HEK293 (cell line): ENCODE measurements around the gene NPC2.
A peak's percentile ranks its signal among the peaks of the same experiment; 100 is the strongest.

Experiments
- HOXA7 ChIP-seq: sonication (generic); formaldehyde crosslinking; IDR thresholded peaks from 2 replicates; pipeline ENCODE4 v1.8.1; 2022; ENCODE audit warnings: missing genetic modification reagents, borderline replicate concordance
- REPIN1 ChIP-seq: fragments of 450-650 bp; formaldehyde crosslinking; IDR thresholded peaks from 2 replicates; pipeline ENCODE4 v1.5.1; 2017; ENCODE audit warnings: missing biosample characterization, missing genetic modification characterization, low read depth
- SCRT1 ChIP-seq: fragments of 450-650 bp; formaldehyde crosslinking; IDR thresholded peaks from 2 replicates; pipeline ENCODE4 v1.5.1; 2016; ENCODE audit warnings: missing biosample characterization, missing genetic modification characterization, borderline replicate concordance
- SCRT2 ChIP-seq: fragments of 450-650 bp; formaldehyde crosslinking; IDR thresholded peaks from 2 replicates; pipeline ENCODE4 v1.5.1; 2016; ENCODE audit warnings: missing biosample characterization, missing genetic modification characterization
- SP2 ChIP-seq: fragments of 450-650 bp; formaldehyde crosslinking; IDR thresholded peaks from 2 replicates; pipeline ENCODE4 v1.5.1; 2016; ENCODE audit warnings: missing biosample characterization, missing genetic modification characterization
- ZBTB17 ChIP-seq: fragments of 450-650 bp; formaldehyde crosslinking; IDR thresholded peaks from 2 replicates; pipeline ENCODE4 v1.5.1; 2016; ENCODE audit warnings: missing biosample characterization, missing genetic modification characterization
- ZBTB20 ChIP-seq: fragments of 450-650 bp; formaldehyde crosslinking; IDR thresholded peaks from 2 replicates; pipeline ENCODE4 v1.5.1; 2016; ENCODE audit warnings: missing biosample characterization, missing genetic modification characterization
- ZBTB7A ChIP-seq: fragments of 450-650 bp; formaldehyde crosslinking; IDR thresholded peaks from 2 replicates; pipeline ENCODE4 v1.5.1; 2016; ENCODE audit warnings: low read depth, missing biosample characterization, missing genetic modification characterization
- ZBTB8A ChIP-seq: fragments of 450-650 bp; formaldehyde crosslinking; IDR thresholded peaks from 2 replicates; pipeline ENCODE4 v1.5.1; 2016; ENCODE audit warnings: missing biosample characterization, missing genetic modification characterization
- ZNF148 ChIP-seq: fragments of 450-650 bp; formaldehyde crosslinking; IDR thresholded peaks from 2 replicates; pipeline ENCODE4 v1.5.0; 2017; ENCODE audit warnings: missing biosample characterization, missing genetic modification characterization, borderline replicate concordance
- ZNF157 ChIP-seq: fragments of 450-650 bp; formaldehyde crosslinking; IDR thresholded peaks from 2 replicates; pipeline ENCODE4 v1.5.1; 2016; ENCODE audit warnings: missing biosample characterization, missing genetic modification characterization
- ZNF184 ChIP-seq: fragments of 450-650 bp; IDR thresholded peaks from 2 replicates; pipeline ENCODE4 v1.5.1; 2018; ENCODE audit warnings: missing biosample characterization, mild to moderate bottlenecking, missing genetic modification characterization
- ZNF214 ChIP-seq: fragments of 450-650 bp; formaldehyde crosslinking; IDR thresholded peaks from 2 replicates; pipeline ENCODE4 v1.5.1; 2017; ENCODE audit warnings: missing biosample characterization, mild to moderate bottlenecking, missing genetic modification characterization, borderline replicate concordance
- ZNF266 ChIP-seq: fragments of 450-650 bp; formaldehyde crosslinking; IDR thresholded peaks from 2 replicates; pipeline ENCODE4 v1.5.1; 2016; ENCODE audit warnings: missing biosample characterization, missing genetic modification characterization, low read depth
- ZNF302 ChIP-seq: fragments of 450-650 bp; formaldehyde crosslinking; IDR thresholded peaks from 2 replicates; pipeline ENCODE4 v1.5.1; 2016; ENCODE audit warnings: missing biosample characterization, missing genetic modification characterization, low read depth
- ZNF416 ChIP-seq: fragments of 450-650 bp; formaldehyde crosslinking; IDR thresholded peaks from 2 replicates; pipeline ENCODE4 v1.5.1; 2016; ENCODE audit warnings: missing biosample characterization, missing genetic modification characterization
- ZNF501 ChIP-seq: fragments of 450-650 bp; formaldehyde crosslinking; IDR thresholded peaks from 2 replicates; pipeline ENCODE4 v1.5.1; 2016; ENCODE audit warnings: missing biosample characterization, missing genetic modification characterization
- ZNF530 ChIP-seq: fragments of 450-650 bp; formaldehyde crosslinking; IDR thresholded peaks from 2 replicates; pipeline ENCODE4 v1.5.1; 2016; ENCODE audit warnings: low read depth, missing biosample characterization, missing genetic modification characterization
- ZNF621 ChIP-seq: fragments of 450-650 bp; formaldehyde crosslinking; IDR thresholded peaks from 2 replicates; pipeline ENCODE4 v1.5.1; 2017; ENCODE audit warnings: missing biosample characterization, missing genetic modification characterization
- ZNF660 ChIP-seq: fragments of 450-650 bp; IDR thresholded peaks from 2 replicates; pipeline ENCODE4 v1.5.1; 2018; ENCODE audit warnings: missing biosample characterization, mild to moderate bottlenecking, missing genetic modification characterization
- ZNF664 ChIP-seq: fragments of 450-650 bp; formaldehyde crosslinking; IDR thresholded peaks from 2 replicates; pipeline ENCODE4 v1.5.1; 2016; ENCODE audit warnings: missing biosample characterization, missing genetic modification characterization
- ZNF670 ChIP-seq: fragments of 450-650 bp; formaldehyde crosslinking; IDR thresholded peaks from 2 replicates; pipeline ENCODE4 v1.5.1; 2016; ENCODE audit warnings: missing biosample characterization, missing genetic modification characterization, low read depth
- ZNF677 ChIP-seq: fragments of 450-650 bp; IDR thresholded peaks from 2 replicates; pipeline ENCODE4 v1.5.0; 2018; ENCODE audit warnings: missing biosample characterization, mild to moderate bottlenecking, missing genetic modification characterization, moderate library complexity
- ZNF837 ChIP-seq: fragments of 450-650 bp; formaldehyde crosslinking; IDR thresholded peaks from 2 replicates; pipeline ENCODE4 v1.5.1; 2016; ENCODE audit warnings: missing biosample characterization, missing genetic modification characterization
- TF ChIP-seq, protein P1 (sequence below): fragments of 450-650 bp; formaldehyde crosslinking; IDR thresholded peaks from 2 replicates; pipeline ENCODE4 v1.5.1; 2016; ENCODE audit warnings: missing biosample characterization, missing genetic modification characterization
- TF ChIP-seq, protein P2 (sequence below): fragments of 450-650 bp; formaldehyde crosslinking; IDR thresholded peaks from 2 replicates; pipeline ENCODE4 v1.5.1; 2016; ENCODE audit warnings: missing biosample characterization, missing genetic modification characterization
- TF ChIP-seq, protein P3 (sequence below): fragments of 450-650 bp; IDR thresholded peaks from 2 replicates; pipeline ENCODE4 v1.5.1; 2018; ENCODE audit warnings: missing biosample characterization, missing genetic modification characterization
- TF ChIP-seq, protein P4 (sequence below): fragments of 450-650 bp; formaldehyde crosslinking; IDR thresholded peaks from 2 replicates; pipeline ENCODE4 v1.5.1; 2016; ENCODE audit warnings: missing biosample characterization, missing genetic modification characterization
- TF ChIP-seq, protein P5 (sequence below): fragments of 450-650 bp; formaldehyde crosslinking; IDR thresholded peaks from 2 replicates; pipeline ENCODE4 v1.5.1; 2016; ENCODE audit warnings: missing biosample characterization, missing genetic modification characterization

The NPC2 gene

GRCh38 chr14:74491956-74492775 is 939 bp downstream of the NPC2 start (continued):
- TF ChIP-seq, protein P1, sequence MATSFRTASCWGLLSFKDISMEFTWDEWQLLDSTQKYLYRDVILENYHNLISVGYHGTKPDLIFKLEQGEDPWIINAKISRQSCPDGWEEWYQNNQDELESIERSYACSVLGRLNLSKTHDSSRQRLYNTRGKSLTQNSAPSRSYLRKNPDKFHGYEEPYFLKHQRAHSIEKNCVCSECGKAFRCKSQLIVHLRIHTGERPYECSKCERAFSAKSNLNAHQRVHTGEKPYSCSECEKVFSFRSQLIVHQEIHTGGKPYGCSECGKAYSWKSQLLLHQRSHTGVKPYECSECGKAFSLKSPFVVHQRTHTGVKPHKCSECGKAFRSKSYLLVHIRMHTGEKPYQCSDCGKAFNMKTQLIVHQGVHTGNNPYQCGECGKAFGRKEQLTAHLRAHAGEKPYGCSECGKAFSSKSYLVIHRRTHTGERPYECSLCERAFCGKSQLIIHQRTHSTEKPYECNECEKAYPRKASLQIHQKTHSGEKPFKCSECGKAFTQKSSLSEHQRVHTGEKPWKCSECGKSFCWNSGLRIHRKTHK (tag by site-specific recombination): no peak
- no peak for TF ChIP-seq REPIN1 (tag by site-specific recombination)
- no peak for TF ChIP-seq ZNF266 (tag by site-specific recombination)
- TF ChIP-seq ZNF214 (tag by site-specific recombination): no peak
- peak; percentile 15; the same call in 1 of the 2 replicates for TF ChIP-seq ZBTB20 (tag by site-specific recombination)
- TF ChIP-seq ZNF416 (tag by site-specific recombination): no peak
- TF ChIP-seq ZBTB7A (tag by site-specific recombination): no peak
- TF ChIP-seq ZNF157: no peak
- TF ChIP-seq ZNF148 (tag by site-specific recombination): no peak
- TF ChIP-seq SP2 (tag by site-specific recombination): 0 out of 2 replicates have a peak, but pooled peaks have one; percentile 8
- no peak for TF ChIP-seq HOXA7 (CRISPR knock-in tag)
- TF ChIP-seq ZBTB8A (tag by site-specific recombination): no peak
- no peak for TF ChIP-seq ZNF302
- peak; percentile 96 for TF ChIP-seq ZBTB17 (tag by site-specific recombination)
- TF ChIP-seq, protein P2, sequence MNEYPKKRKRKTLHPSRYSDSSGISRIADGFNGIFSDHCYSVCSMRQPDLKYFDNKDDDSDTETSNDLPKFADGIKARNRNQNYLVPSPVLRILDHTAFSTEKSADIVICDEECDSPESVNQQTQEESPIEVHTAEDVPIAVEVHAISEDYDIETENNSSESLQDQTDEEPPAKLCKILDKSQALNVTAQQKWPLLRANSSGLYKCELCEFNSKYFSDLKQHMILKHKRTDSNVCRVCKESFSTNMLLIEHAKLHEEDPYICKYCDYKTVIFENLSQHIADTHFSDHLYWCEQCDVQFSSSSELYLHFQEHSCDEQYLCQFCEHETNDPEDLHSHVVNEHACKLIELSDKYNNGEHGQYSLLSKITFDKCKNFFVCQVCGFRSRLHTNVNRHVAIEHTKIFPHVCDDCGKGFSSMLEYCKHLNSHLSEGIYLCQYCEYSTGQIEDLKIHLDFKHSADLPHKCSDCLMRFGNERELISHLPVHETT (tag by site-specific recombination): no peak
- TF ChIP-seq ZNF621: no peak
- no peak for TF ChIP-seq ZNF670 (tag by site-specific recombination)
- TF ChIP-seq, protein P3, sequence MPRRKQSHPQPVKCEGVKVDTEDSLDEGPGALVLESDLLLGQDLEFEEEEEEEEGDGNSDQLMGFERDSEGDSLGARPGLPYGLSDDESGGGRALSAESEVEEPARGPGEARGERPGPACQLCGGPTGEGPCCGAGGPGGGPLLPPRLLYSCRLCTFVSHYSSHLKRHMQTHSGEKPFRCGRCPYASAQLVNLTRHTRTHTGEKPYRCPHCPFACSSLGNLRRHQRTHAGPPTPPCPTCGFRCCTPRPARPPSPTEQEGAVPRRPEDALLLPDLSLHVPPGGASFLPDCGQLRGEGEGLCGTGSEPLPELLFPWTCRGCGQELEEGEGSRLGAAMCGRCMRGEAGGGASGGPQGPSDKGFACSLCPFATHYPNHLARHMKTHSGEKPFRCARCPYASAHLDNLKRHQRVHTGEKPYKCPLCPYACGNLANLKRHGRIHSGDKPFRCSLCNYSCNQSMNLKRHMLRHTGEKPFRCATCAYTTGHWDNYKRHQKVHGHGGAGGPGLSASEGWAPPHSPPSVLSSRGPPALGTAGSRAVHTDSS (tag by site-specific recombination): no peak
- TF ChIP-seq ZNF664: no peak
- 0 out of 2 replicates have a peak, but pooled peaks have one; percentile 60 for TF ChIP-seq ZNF501
- no peak for TF ChIP-seq ZNF184 (tag by site-specific recombination)
- TF ChIP-seq, protein P4, sequence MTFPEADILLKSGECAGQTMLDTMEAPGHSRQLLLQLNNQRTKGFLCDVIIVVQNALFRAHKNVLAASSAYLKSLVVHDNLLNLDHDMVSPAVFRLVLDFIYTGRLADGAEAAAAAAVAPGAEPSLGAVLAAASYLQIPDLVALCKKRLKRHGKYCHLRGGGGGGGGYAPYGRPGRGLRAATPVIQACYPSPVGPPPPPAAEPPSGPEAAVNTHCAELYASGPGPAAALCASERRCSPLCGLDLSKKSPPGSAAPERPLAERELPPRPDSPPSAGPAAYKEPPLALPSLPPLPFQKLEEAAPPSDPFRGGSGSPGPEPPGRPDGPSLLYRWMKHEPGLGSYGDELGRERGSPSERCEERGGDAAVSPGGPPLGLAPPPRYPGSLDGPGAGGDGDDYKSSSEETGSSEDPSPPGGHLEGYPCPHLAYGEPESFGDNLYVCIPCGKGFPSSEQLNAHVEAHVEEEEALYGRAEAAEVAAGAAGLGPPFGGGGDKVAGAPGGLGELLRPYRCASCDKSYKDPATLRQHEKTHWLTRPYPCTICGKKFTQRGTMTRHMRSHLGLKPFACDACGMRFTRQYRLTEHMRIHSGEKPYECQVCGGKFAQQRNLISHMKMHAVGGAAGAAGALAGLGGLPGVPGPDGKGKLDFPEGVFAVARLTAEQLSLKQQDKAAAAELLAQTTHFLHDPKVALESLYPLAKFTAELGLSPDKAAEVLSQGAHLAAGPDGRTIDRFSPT (tag by site-specific recombination): no peak
- peak; percentile 91 for TF ChIP-seq SCRT2 (tag by site-specific recombination)
- TF ChIP-seq ZNF837 (tag by site-specific recombination): no peak
- no peak for TF ChIP-seq ZNF677
- no peak for TF ChIP-seq ZNF530 (tag by site-specific recombination)
- TF ChIP-seq, protein P5, sequence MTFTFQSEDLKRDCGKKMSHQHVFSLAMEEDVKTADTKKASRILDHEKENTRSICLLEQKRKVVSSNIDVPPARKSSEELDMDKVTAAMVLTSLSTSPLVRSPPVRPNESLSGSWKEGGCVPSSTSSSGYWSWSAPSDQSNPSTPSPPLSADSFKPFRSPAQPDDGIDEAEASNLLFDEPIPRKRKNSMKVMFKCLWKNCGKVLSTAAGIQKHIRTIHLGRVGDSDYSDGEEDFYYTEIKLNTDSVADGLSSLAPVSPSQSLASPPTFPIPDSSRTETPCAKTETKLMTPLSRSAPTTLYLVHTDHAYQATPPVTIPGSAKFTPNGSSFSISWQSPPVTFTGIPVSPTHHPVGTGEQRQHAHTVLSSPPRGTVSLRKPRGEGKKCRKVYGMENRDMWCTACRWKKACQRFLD (tag by site-specific recombination): no peak
- no peak for TF ChIP-seq ZNF660 (tag by site-specific recombination)
- peak; percentile 57; the same call in 1 of the 2 replicates for TF ChIP-seq SCRT1 (tag by site-specific recombination)
